ENCODE data around the gene SPON2.

DNA sequence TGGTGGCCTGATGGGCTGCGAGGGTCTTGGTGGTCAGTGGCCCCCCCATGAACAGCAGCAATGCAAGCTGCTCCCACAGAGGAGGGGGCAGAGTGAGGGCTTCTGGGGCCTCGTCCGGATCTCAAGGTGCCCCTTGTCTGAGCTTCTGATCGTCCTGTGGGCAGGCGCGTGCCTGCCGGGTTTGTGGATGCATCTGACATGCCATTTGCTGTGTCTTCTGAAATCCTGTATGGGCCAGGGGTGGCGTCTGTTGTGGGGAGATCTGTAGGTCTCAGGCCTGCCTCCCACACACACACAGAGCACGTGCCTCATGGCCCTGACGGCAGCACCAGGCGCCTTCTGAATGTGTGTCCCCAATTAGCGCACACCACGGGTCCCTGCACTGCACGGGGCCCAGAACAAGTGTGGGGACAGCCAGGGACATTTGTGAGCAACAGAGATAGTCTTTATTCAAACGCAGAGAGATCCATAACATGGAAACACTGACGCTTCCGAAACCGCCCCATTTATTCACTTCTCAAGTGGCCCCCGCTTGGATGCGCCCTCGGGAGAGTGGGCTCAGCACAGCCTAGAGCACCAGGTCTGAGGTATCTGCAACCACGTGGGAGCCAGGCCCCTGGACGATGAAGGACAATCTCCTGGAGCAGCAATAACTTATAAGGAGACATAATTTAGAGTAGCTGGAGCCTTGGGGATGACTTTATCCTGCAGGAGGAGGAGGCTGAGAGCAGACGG, 5.7 kb downstream of the SPON2 start:
- no peak for TF ChIP-seq SUZ12 (IDR thresholded peaks at IDR 0.05; ENCODE audit: extremely low read depth, insufficient read depth, insufficient read length)
- TF ChIP-seq ZNF274 (IDR thresholded peaks at IDR 0.05; ENCODE audit: low read depth, low read length): no peak
